Immature natural killer cell (primary cell): ENCODE results near the gene ARHGAP24. TPM values are rescaled to one million over a fixed set of nuclear protein-coding genes. Genes with fewer than 3 reads are reported as not detected.

Source experiments
- DNase-seq, 3 donors: peaks; one replicate each; pipeline ENCODE4 v3.0.0; 2022; ENCODE audit warnings: mixed read lengths in 1 of 3
- H3K27ac Mint-ChIP-seq, 6 donors: one replicate each; pipeline ENCODE4 v1.8.0; 2020; ENCODE audit warnings: mixed read lengths in 6 of 6, mild to moderate bottlenecking in 5 of 6, inconsistent platforms in 4 of 6, moderate library complexity in 3 of 6
- H3K27me3 Mint-ChIP-seq, 3 donors: one replicate each; pipeline ENCODE4 v1.8.0; 2020 to 2021; ENCODE audit warnings: low read depth in 3 of 3, mild to moderate bottlenecking in 3 of 3, mixed read lengths in 3 of 3, moderate library complexity in 3 of 3, inconsistent platforms in 1 of 3
- H3K36me3 Mint-ChIP-seq, 3 donors: one replicate each; pipeline ENCODE4 v1.8.0; 2020; ENCODE audit warnings: mixed read lengths in 3 of 3, inconsistent platforms in 2 of 3, mild to moderate bottlenecking in 2 of 3
- H3K4me1 Mint-ChIP-seq, 2 donors: one replicate each; pipeline ENCODE4 v1.8.0; 2020; ENCODE audit warnings: inconsistent platforms in 2 of 2, mild to moderate bottlenecking in 2 of 2, mixed read lengths in 2 of 2, moderate library complexity in 1 of 2
- H3K4me3 Mint-ChIP-seq, 5 donors: one replicate each; pipeline ENCODE4 v1.8.0; 2020; ENCODE audit warnings: mild to moderate bottlenecking in 5 of 5, mixed read lengths in 5 of 5, inconsistent platforms in 3 of 5, moderate library complexity in 3 of 5
- H3K9me3 Mint-ChIP-seq, 6 donors: one replicate each; pipeline ENCODE4 v1.8.0; 2020; ENCODE audit warnings: mild to moderate bottlenecking in 6 of 6, mixed read lengths in 6 of 6, inconsistent platforms in 4 of 6, moderate library complexity in 3 of 6
- polyA plus RNA-seq, 3 donors: library from polyadenylated mRNA; unstranded; fragments of 300-500 nt; fragmentation: Illumina TruSeq; gene quantifications; one replicate each; pipeline ENCODE4 v1.2.3, GENCODE V29; 2021

ARHGAP24 gene
- polyA plus RNA-seq, 3 donors from 2014 or later = 0.06 to 0.24 TPM; not detected in 1

DNA sequence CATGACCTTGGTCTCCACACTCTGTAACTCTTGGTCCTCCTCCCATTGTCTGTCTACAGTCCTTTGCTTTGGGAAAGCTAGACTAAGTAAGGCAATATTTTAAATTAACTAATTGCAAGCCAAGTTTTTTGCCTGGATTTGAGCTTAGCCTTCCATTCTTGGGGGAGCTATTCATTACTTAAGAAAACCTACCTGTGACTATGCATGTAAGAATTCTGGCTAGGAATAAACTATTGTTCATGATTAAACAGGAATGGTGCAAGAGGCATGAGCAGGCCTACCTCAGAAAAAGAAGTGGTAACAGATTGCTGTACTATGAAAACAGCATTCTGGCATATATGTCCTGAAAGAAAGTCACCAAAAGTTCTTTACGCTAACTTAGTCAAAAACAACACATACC is 575.5 kb downstream of the ARHGAP24 start:
- H3K27me3 Mint-ChIP-seq = peaks cover 0 to 2% (median 0%) of the 10 kb centered on the region in 3 donors
- H3K36me3 Mint-ChIP-seq = no peaks in the 10 kb centered on the region
- H3K27ac Mint-ChIP-seq = no peak overlapping the region
- no peaks in the 10 kb centered on the region for H3K4me1 Mint-ChIP-seq
- DNase-seq = no peak
- peaks cover 0 to 6% (median under 1%) of the 10 kb centered on the region in 6 donors for H3K9me3 Mint-ChIP-seq
- no peak overlapping the region for H3K4me3 Mint-ChIP-seq
